HepG2 (cell line): Measurements from ENCODE around the gene IL27RA. TPM values are rescaled to one million over a fixed set of nuclear protein-coding genes. Genes with fewer than 3 reads are reported as not detected.

Source experiments
- FOXA1 ChIP-seq, 2 experiments: fragments of 450-650 bp in 1 of 2; sonication (generic) in 1 of 2; formaldehyde crosslinking in 1 of 2; IDR thresholded peaks; 2 replicates each; pipeline versions ENCODE4 v1.4.0 to v1.6.1; 2016 to 2020; ENCODE audit warnings: missing genetic modification reagents in 1 of 2
- HMG20A ChIP-seq: IDR thresholded peaks from 2 replicates; pipeline ENCODE4 v1.6.1; 2016; ENCODE audit warnings: borderline replicate concordance
- MAFK ChIP-seq, 2 experiments: IDR thresholded peaks in 1 of 2; conservative IDR thresholded peaks in 1 of 2; 2 replicates each; pipeline ENCODE4 v1.6.1; 2011; ENCODE audit warnings: improper control_type of control experiment in 2 of 2, low read length in 2 of 2
- MTF1 ChIP-seq: sonication (generic); formaldehyde crosslinking; IDR thresholded peaks from 2 replicates; pipeline ENCODE4 v1.5.0; 2020; ENCODE audit warnings: missing genetic modification reagents
- NAIF1 ChIP-seq: sonication (generic); formaldehyde crosslinking; IDR thresholded peaks from 2 replicates; pipeline ENCODE4 v1.5.0; 2020; ENCODE audit warnings: mild to moderate bottlenecking, missing genetic modification reagents, borderline replicate concordance
- PPARG ChIP-seq: conservative IDR thresholded peaks from 2 replicates; pipeline ENCODE4 v1.6.1; 2016; ENCODE audit warnings: missing biosample characterization, missing genetic modification reagents
- RFX5 ChIP-seq: IDR thresholded peaks from 2 replicates; pipeline ENCODE4 v1.6.1; 2011; ENCODE audit warnings: low read depth, low read length, improper control_type of control experiment
- SMYD3 ChIP-seq: sonication (generic); formaldehyde crosslinking; IDR thresholded peaks from 2 replicates; pipeline ENCODE4 v1.8.1; 2023; ENCODE audit warnings: mild to moderate bottlenecking, missing genetic modification reagents
- SNAPC2 ChIP-seq: sonication (generic); formaldehyde crosslinking; IDR thresholded peaks from 2 replicates; pipeline ENCODE4 v1.8.1; 2022; ENCODE audit warnings: mild to moderate bottlenecking, missing genetic modification reagents
- SNRNP70 ChIP-seq: fragments of 200-400 bp; formaldehyde crosslinking; IDR thresholded peaks from 2 replicates; pipeline ENCODE4 v1.6.1; 2017; ENCODE audit warnings: mild to moderate bottlenecking, low read depth, low read length, moderate library complexity
- ZBTB3 ChIP-seq: sonication (generic); formaldehyde crosslinking; IDR thresholded peaks from 2 replicates; pipeline ENCODE4 v1.4.0; 2020; ENCODE audit warnings: low read depth, mild to moderate bottlenecking, moderate library complexity, missing genetic modification reagents, borderline replicate concordance
- ZBTB38 ChIP-seq: sonication (generic); formaldehyde crosslinking; IDR thresholded peaks from 2 replicates; pipeline ENCODE4 v1.5.1; 2020; ENCODE audit warnings: mild to moderate bottlenecking, missing genetic modification reagents
- ZKSCAN5 ChIP-seq: sonication (generic); formaldehyde crosslinking; IDR thresholded peaks from 2 replicates; pipeline ENCODE4 v1.5.1; 2020; ENCODE audit warnings: mild to moderate bottlenecking, missing genetic modification reagents
- ZNF10 ChIP-seq: sonication (generic); formaldehyde crosslinking; IDR thresholded peaks from 2 replicates; pipeline ENCODE4 v1.4.0; 2020; ENCODE audit warnings: mild to moderate bottlenecking, low read depth, missing genetic modification reagents, borderline replicate concordance
- ZNF317 ChIP-seq: sonication (generic); formaldehyde crosslinking; IDR thresholded peaks from 2 replicates; pipeline ENCODE4 v1.5.0; 2020; ENCODE audit warnings: mild to moderate bottlenecking, missing genetic modification reagents
- ZNF543 ChIP-seq: sonication (generic); formaldehyde crosslinking; IDR thresholded peaks from 2 replicates; pipeline ENCODE4 v1.4.0; 2020; ENCODE audit warnings: mild to moderate bottlenecking, missing genetic modification reagents
- polyA plus RNA-seq, 8 experiments: library from polyadenylated mRNA; depleted of rRNA in 3 of 8; stranded (reverse) in 7 of 8; unstranded in 1 of 8; fragments of >200 nt; fragmentation: Illumina TruSeq in 4 of 8; extraction: Trizol in 4 of 8; gene quantifications; 2 replicates each; pipeline versions ENCODE4 v1.2.1 to v1.2.3, GENCODE V29; 2011 to 2016; ENCODE audit warnings: low read depth in 4 of 8, missing spikeins in 1 of 8, mixed read lengths in 1 of 8; ENCODE audit not compliant: insufficient read depth in 1 of 8
- total RNA-seq, 5 experiments: library from RNA; depleted of rRNA; stranded (reverse); fragments of >200 nt; fragmentation: Illumina TruSeq; extraction: Trizol; gene quantifications; 2 replicates each; pipeline ENCODE4 v1.2.3, GENCODE V29; 2016; ENCODE audit warnings: low read depth in 1 of 5
- TF ChIP-seq, protein P1 (sequence below): sonication (generic); formaldehyde crosslinking; IDR thresholded peaks from 2 replicates; pipeline ENCODE4 v1.4.0; 2020; ENCODE audit warnings: missing genetic modification reagents, low read depth, mild to moderate bottlenecking, borderline replicate concordance
- TF ChIP-seq, protein P2 (sequence below): sonication (generic); formaldehyde crosslinking; IDR thresholded peaks from 2 replicates; pipeline ENCODE4 v1.4.0; 2020; ENCODE audit warnings: low read depth, mild to moderate bottlenecking, missing genetic modification reagents
- TF ChIP-seq, protein P3 (sequence below): IDR thresholded peaks from 2 replicates; pipeline ENCODE4 v1.6.1; 2012; ENCODE audit warnings: low read length, improper control_type of control experiment
- TF ChIP-seq, protein P4 (sequence below): sonication (generic); formaldehyde crosslinking; conservative IDR thresholded peaks from 2 replicates; pipeline ENCODE4 v1.5.0; 2020; ENCODE audit warnings: missing genetic modification reagents
- TF ChIP-seq, protein P5 (sequence below): sonication (generic); formaldehyde crosslinking; IDR thresholded peaks from 2 replicates; pipeline ENCODE4 v1.5.0; 2020; ENCODE audit warnings: mild to moderate bottlenecking, missing genetic modification reagents, moderate library complexity

IL27RA gene
- total and polyA plus RNA-seq, 2 of the 13 experiments (the other 11 are each of a cell fraction or from before 2014, with no cell fraction given): 3.5 to 8.1 TPM

DNA sequence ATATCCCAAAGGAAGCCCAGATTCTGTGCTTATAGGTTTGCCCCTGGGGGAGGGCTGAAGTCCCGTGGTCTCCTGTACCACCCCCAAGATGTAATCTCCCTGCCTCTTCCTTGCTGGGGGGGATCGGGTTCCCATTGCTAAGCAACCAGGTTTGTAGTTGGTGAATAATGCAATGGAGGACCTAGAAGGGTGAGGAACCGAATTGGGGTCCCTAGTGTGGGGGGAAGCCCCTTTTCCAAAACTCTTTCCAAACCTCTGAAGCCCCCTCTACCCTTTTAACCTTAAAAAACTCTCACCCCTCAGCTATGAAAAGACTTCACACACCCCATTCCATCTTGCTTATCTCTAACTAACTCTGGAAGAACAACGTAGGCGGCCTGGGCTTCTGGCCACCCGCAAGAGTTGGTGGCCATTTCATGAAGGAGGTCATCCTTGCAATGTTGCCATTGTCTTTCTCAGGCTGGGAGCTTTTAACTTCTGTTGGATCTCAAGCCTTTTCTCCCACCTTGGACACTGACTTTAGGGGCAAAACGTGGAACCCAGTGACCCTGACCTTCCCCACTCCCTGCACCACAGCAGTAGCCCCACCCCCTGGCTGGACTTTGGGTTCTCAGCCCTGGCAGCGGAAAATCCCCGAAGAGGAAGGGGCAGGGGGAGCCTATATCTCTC lies 29.7 kb downstream of the IL27RA start (continued):
- TF ChIP-seq, protein P1, sequence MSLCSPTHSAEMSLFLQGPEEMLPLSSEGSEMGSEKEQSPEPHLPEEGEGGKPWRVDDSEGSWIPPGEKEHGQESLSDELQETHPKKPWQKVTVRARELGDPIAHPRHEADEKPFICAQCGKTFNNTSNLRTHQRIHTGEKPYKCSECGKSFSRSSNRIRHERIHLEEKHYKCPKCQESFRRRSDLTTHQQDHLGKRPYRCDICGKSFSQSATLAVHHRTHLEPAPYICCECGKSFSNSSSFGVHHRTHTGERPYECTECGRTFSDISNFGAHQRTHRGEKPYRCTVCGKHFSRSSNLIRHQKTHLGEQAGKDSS (CRISPR knock-in tag): no peak
- TF ChIP-seq ZBTB3: no peak
- TF ChIP-seq NAIF1 (CRISPR knock-in tag): no peak
- 0 out of 2 replicates have a peak, but pooled peaks have one; percentile 16 for TF ChIP-seq HMG20A (CRISPR knock-in tag)
- no peak for TF ChIP-seq SMYD3 (CRISPR knock-in tag)
- TF ChIP-seq MAFK (conservative IDR thresholded peaks at IDR 0.05 in 1 of 2, IDR thresholded peaks at IDR 0.05 in 1 of 2; ENCODE audit: low read length in 2 of 2): no peak
- TF ChIP-seq ZBTB38 (CRISPR knock-in tag): no peak
- TF ChIP-seq, protein P2, sequence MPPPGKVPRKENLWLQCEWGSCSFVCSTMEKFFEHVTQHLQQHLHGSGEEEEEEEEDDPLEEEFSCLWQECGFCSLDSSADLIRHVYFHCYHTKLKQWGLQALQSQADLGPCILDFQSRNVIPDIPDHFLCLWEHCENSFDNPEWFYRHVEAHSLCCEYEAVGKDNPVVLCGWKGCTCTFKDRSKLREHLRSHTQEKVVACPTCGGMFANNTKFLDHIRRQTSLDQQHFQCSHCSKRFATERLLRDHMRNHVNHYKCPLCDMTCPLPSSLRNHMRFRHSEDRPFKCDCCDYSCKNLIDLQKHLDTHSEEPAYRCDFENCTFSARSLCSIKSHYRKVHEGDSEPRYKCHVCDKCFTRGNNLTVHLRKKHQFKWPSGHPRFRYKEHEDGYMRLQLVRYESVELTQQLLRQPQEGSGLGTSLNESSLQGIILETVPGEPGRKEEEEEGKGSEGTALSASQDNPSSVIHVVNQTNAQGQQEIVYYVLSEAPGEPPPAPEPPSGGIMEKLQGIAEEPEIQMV (CRISPR knock-in tag): no peak
- no peak for TF ChIP-seq ZNF543 (CRISPR knock-in tag)
- no peak for TF ChIP-seq RFX5
- TF ChIP-seq ZNF10 (CRISPR knock-in tag): no peak
- TF ChIP-seq, protein P3, sequence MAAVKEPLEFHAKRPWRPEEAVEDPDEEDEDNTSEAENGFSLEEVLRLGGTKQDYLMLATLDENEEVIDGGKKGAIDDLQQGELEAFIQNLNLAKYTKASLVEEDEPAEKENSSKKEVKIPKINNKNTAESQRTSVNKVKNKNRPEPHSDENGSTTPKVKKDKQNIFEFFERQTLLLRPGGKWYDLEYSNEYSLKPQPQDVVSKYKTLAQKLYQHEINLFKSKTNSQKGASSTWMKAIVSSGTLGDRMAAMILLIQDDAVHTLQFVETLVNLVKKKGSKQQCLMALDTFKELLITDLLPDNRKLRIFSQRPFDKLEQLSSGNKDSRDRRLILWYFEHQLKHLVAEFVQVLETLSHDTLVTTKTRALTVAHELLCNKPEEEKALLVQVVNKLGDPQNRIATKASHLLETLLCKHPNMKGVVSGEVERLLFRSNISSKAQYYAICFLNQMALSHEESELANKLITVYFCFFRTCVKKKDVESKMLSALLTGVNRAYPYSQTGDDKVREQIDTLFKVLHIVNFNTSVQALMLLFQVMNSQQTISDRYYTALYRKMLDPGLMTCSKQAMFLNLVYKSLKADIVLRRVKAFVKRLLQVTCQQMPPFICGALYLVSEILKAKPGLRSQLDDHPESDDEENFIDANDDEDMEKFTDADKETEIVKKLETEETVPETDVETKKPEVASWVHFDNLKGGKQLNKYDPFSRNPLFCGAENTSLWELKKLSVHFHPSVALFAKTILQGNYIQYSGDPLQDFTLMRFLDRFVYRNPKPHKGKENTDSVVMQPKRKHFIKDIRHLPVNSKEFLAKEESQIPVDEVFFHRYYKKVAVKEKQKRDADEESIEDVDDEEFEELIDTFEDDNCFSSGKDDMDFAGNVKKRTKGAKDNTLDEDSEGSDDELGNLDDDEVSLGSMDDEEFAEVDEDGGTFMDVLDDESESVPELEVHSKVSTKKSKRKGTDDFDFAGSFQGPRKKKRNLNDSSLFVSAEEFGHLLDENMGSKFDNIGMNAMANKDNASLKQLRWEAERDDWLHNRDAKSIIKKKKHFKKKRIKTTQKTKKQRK: no peak
- TF ChIP-seq ZKSCAN5: no peak
- 0 out of 2 replicates have a peak, but pooled peaks have one; percentile 35 for TF ChIP-seq PPARG (CRISPR knock-in tag)
- TF ChIP-seq, protein P4, sequence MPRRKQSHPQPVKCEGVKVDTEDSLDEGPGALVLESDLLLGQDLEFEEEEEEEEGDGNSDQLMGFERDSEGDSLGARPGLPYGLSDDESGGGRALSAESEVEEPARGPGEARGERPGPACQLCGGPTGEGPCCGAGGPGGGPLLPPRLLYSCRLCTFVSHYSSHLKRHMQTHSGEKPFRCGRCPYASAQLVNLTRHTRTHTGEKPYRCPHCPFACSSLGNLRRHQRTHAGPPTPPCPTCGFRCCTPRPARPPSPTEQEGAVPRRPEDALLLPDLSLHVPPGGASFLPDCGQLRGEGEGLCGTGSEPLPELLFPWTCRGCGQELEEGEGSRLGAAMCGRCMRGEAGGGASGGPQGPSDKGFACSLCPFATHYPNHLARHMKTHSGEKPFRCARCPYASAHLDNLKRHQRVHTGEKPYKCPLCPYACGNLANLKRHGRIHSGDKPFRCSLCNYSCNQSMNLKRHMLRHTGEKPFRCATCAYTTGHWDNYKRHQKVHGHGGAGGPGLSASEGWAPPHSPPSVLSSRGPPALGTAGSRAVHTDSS (CRISPR knock-in tag): no peak
- no peak for TF ChIP-seq ZNF317 (CRISPR knock-in tag)
- TF ChIP-seq FOXA1 (IDR thresholded peaks at IDR 0.05): no peak
- no peak for TF ChIP-seq FOXA1 (CRISPR knock-in tag; IDR thresholded peaks at IDR 0.05)
- no peak for TF ChIP-seq SNRNP70
- TF ChIP-seq MTF1: no peak
- TF ChIP-seq, protein P5, sequence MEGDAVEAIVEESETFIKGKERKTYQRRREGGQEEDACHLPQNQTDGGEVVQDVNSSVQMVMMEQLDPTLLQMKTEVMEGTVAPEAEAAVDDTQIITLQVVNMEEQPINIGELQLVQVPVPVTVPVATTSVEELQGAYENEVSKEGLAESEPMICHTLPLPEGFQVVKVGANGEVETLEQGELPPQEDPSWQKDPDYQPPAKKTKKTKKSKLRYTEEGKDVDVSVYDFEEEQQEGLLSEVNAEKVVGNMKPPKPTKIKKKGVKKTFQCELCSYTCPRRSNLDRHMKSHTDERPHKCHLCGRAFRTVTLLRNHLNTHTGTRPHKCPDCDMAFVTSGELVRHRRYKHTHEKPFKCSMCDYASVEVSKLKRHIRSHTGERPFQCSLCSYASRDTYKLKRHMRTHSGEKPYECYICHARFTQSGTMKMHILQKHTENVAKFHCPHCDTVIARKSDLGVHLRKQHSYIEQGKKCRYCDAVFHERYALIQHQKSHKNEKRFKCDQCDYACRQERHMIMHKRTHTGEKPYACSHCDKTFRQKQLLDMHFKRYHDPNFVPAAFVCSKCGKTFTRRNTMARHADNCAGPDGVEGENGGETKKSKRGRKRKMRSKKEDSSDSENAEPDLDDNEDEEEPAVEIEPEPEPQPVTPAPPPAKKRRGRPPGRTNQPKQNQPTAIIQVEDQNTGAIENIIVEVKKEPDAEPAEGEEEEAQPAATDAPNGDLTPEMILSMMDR: no peak
- TF ChIP-seq SNAPC2: no peak
